Ureter (tissue), 1 donor: ENCODE results near the gene ATP6V0C. TPM values are rescaled to one million over a fixed set of nuclear protein-coding genes. Genes with fewer than 3 reads are reported as not detected.
"Not testable (repeated sequence)": the region's sequence is repeated elsewhere in the genome, so short reads cannot be mapped to it uniquely, and the experiment has no call there.

Experiments
- DNase-seq: peaks from one replicate; pipeline ENCODE4 v3.0.0-alpha.2; 2020; ENCODE audit warnings: low spot score
- total RNA-seq: library from RNA; stranded (reverse); gene quantifications from one replicate; pipeline ENCODE4 v1.2.4, GENCODE V29; 2023
- donor health status: DM: yes; HTN: yes; CAD: no.

The ATP6V0C gene
- total RNA-seq, 1 donor from 2014 or later: 170 TPM

GRCh38 chr16:2550283-2550878 is 36.6 kb downstream of the ATP6V0C start:
- not testable (repeated sequence) for DNase-seq

GRCh38 chr16:2551420-2551889 is 37.7 kb downstream of the ATP6V0C start:
- DNase-seq: not testable (repeated sequence)

GRCh38 chr16:2554709-2555425 is 41.1 kb downstream of the ATP6V0C start:
- not testable (repeated sequence) for DNase-seq

- DNase-seq: not testable (repeated sequence)
Observed at GRCh38 chr16:2557150-2557549, 43.4 kb downstream of the ATP6V0C start.

GRCh38 chr16:2560131-2560797 is 46.5 kb downstream of the ATP6V0C start:
- DNase-seq: not testable (repeated sequence)

- DNase-seq: peak; percentile 64
Observed at GRCh38 chr16:2560798-2561133, 47.0 kb downstream of the ATP6V0C start.

- not testable (repeated sequence) for DNase-seq
Observed at GRCh38 chr16:2567506-2567905, 53.8 kb downstream of the ATP6V0C start.

- not testable (repeated sequence) for DNase-seq
Observed at GRCh38 chr16:2568573-2568972, 54.8 kb downstream of the ATP6V0C start.

Other genes with a start within 250 kb of the ATP6V0C start
- 178 TPM for gene RNPS1, start 245.8 kb upstream of the ATP6V0C start, total RNA-seq
- 10.4 TPM for gene ABCA3, start 173.2 kb upstream of the ATP6V0C start, total RNA-seq
- gene CCNF, start 84.5 kb upstream of the ATP6V0C start, total RNA-seq: 7.8 TPM
- 1.5 TPM for gene TEDC2, start 53.8 kb upstream of the ATP6V0C start, total RNA-seq
- not detected for gene NTN3, start 42.7 kb upstream of the ATP6V0C start, total RNA-seq
- gene TBC1D24, start 38.8 kb upstream of the ATP6V0C start, total RNA-seq: 6.5 TPM
- gene AMDHD2, start 6.4 kb downstream of the ATP6V0C start, total RNA-seq: 23.2 TPM
- gene CEMP1, start 17.5 kb downstream of the ATP6V0C start, total RNA-seq: 0.29 TPM
- 65.9 TPM for gene PDPK1, start 24.1 kb downstream of the ATP6V0C start, total RNA-seq
- gene KCTD5, start 168.6 kb downstream of the ATP6V0C start, total RNA-seq: 17.5 TPM
- gene PRSS27, start 206.3 kb downstream of the ATP6V0C start, total RNA-seq: 3.1 TPM
- 669 TPM for gene SRRM2, start 238.7 kb downstream of the ATP6V0C start, total RNA-seq